NCI-H2196 (cell line): ENCODE results near the gene DENND11.
A peak's percentile ranks its signal among the peaks of the same experiment; 100 is the strongest.

ENCODE experiments used
- DNase-seq: peaks from one replicate; lab custom pipeline; 2025; ENCODE audit not compliant: unreplicated experiment; lab: John Stamatoyannopoulos, UW

Gene DENND11

DNA sequence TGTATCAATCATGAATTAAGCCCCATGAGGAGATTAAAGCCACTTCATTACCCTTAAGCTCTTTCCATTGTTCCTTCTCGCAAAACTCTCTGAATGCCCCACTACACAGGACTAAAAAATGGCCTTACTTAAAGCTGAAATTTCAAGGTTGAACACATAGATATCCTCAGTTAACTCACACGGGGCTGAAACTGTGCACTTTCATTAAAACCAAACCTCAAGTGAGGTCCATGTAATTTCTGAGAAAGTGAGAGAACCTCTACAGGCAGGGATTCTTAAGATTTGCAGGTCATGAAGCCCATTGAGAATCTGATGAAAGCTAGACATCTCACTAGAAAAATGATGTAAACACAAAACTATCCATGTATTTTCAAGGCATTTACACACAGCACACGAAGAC, 15.9 kb downstream of the DENND11 start:
- DNase-seq, result no peak

DNA sequence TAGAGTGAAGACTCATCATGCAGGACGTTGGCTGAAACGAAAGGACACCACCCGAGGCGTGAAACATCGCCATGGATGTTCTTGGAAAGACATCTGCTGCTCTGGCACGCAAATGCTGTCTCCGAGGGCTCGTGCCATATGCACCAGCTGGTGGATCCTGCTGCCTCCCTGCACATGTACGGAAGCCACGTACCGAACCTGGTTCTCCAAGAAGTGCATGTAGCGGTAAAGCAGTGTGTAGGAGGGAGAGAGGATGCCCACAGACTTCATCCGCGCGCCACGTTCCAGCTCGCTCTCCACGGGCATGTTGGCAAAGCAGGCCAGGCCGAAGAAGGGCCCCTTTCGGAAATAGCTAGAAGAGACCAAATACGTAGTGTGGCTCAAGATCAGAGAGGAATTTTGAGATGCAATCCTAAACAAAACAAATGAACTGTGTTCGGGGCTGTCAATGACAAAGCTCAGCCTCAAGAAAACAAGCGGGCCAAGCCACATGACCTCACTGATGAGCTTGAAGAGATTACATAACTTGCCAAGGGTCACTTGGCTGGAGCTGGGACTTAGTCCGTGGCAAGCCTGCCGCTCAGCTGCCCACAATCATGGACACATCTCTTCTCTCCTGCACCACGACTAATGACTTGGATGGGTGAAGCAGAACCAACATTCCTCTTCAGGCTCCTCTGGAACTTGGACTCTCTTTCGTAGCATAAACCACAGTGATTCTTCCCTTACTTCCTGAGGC, 16.5 kb downstream of the DENND11 start:
- DNase-seq, result no peak

DNA sequence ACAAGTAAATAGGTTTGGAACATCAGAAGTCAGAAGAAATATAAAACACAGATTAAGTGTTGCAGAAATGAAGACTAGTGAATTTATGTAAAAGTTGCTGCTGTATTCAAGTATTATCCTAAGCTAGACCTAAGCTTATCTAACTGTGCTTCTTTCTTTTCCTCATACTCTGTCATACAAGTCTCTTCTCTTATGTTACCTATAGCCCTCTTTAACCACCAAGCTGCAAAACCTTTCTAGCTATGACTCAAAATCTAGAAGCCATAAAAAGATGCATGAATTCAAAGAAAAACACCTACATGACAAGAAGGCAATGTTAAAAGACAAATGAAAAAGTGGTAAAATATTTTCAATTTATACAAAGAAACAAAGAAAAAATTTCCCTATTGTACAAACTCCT, 23.0 kb downstream of the DENND11 start:
- DNase-seq, result no peak

DNA sequence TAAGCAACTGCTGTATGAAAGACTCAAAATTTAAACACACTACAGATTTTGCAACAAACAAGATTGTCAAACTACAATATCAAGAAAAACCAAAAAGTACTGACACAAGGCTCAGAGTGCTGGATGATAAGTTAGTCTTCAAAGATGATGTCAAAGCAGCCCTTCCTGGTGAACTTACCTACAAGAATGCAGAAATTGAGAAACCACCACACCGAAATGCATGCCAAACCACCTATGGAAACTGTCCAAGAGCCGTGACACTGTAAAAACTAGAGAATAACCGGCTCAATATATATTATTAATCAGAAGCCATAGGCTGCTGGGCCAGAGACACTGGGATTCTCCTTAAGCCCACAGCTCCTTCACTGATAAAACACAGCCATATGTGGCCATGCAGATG, 25.3 kb downstream of the DENND11 start:
- DNase-seq, result no peak

DNA sequence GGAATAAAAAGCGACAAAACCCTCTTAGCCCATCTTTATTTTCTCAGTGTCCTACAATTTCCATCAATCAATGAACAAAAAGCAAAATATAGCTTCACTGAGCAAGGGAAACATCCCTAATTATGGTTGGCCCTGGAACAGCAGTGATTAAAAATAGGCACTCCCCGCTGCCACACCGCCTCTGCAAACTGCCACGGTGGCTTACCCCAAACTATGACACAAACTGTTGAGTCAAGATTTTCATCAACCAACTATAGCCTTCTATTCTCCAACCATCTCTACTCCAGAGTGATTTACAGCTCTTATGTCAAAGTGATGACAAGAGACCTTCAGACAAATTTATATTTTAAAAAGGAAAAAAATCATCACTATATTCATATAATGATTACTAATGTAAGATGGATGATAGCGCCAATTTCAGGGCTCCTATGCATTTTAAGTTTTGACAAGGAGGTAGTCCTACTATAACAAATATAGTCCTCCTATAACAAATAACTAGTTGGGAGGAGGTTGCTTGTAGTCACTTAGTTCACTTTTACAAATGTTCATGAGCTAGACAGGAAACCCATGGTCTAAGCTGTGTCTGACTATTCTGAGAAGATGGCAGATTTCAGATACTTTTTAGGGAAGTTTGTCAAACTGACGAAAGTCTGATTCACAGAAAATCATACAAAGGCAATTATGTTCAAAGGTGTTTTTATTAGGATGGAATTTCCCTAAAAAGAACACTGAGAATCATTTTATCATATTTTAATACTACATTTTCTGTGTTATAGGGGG, 26.3 kb downstream of the DENND11 start:
- no peak for DNase-seq

DNA sequence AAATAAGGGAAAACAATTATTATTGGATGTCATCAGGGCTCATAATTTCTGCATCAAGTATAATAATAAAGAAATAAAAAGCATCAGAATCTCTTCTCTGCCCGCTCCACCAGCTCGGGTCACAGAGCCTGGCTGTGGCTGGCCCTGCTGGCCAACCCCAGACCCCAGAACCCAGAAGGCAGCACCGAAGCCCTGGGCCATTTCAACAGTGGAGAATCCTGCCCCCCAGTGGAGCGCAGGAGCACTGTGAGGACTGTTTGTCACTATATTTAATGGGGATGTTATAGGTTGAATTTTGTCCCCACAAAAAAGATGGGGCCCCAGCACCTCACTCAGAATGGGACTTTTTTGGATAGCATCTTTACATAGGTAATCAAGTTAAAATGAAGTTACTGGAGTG, 27.3 kb downstream of the DENND11 start:
- no peak for DNase-seq

DNA sequence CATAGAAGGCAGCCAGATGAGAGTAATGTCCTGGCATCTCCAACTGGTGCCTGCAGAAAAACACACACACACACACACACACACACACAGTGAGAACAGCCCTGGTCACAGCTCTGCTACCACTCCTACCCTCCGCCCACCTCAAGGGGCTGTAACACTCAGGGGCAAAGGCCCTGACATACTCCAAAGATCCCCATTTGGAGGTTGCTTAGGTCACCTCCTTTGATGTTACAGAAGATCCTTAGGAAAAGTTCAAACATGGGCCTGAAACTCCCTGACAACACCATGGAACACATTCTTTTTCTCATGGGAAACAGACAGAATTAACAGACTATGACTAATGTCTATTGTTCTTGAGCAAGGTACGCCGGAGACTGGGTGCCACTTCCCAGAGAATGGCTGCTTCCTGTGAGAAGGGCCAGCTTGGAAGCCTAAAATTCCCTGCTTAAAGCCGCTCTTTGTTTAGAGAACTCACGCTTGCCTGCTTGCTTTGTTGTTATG, 27.7 kb downstream of the DENND11 start:
- no peak for DNase-seq

DNA sequence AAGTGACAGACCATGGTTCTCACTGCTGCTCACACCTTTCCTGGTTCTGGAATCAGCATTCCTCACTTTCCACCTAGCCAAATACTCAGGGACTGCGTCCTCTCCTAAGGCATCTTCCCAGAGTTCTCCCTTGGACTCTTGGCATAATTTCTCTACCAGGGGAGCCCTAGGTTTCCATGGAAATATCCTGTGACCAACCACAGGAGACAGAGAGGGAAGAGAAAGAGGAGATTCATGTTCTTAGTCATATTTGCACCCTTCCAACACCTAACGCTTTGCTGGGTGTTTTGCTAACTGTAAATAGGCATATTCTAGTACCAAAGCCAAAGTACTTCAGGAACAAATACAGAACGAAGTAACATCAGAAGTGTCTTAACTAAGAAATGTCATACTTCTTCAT, 28.6 kb downstream of the DENND11 start:
- DNase-seq, result no peak

DNA sequence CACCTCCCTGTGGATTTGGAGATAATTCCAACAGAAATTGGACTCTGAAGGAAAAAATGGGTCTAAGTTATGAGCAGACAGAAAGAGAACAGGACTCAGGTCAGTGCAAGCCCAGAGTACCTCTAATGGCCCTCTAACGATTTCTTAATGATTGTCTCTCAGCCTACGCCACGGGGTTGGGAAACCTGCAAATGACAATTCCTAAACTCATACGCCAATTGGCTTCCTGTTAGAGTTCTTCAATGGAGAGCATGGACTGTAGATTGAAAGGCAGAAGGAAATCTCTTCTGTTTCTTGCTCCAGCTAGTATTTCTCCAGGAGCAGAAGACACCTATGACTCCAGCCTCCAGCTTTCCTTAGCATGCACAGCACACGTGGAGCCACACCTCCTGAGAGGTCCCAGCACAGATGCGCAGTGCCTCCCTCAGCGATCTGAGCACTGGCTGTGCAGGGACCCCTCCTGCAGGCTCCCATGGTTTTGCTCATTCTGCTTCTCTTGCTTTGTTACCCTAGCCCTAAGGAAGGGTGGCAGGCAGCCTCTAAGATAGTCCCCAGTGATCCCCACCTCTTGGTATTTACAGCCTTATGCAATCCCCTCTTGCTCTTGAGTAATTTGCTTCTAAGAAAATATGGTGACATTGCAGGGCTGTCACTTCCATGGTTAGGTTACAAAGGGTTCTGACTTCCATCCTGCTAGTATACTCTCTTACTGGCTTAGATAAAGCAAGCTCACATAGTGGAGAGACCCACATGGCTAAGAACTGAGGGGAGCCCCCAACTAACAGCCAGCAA, 30.1 kb downstream of the DENND11 start:
- no peak for DNase-seq

DNA sequence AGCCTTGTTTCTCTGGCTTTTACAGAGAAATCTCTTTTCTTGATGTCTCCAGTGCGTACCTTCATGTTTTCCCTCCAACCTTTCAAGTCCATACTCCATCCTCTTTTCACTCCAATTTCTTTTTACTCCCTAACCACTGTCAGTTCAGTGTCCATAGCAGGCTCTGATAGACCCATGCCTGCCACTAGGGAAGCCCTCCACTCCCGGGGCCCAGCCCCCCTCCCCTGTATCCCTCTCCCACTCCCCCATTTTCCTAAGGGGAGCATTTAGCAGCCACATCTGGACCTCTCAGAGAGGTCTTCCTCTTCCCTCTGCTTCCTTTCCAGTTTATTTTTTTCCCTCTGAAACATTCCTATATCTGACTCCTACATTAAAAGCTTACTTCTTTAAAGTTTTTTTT, 33.1 kb downstream of the DENND11 start:
- DNase-seq, result no peak

DNA sequence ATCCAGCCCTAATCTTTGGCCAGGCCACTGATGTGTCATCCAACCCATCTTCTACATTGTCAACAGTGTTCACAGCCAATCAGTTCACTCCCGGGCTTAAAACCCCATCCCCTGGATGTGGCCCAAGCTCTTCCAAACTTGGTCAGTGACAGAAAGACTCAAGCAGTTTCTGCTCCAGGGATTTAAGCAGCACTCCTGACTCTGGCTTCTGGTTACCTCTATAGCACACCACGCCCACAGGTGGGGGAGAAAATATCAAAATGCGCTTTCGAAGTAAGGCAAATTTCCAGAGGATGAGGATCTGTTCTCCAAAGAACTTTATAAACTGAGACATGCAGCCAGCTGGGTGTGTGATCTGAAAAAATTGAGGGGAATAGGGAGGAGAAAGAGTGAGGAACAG, 35.9 kb downstream of the DENND11 start:
- DNase-seq, result no peak

DNA sequence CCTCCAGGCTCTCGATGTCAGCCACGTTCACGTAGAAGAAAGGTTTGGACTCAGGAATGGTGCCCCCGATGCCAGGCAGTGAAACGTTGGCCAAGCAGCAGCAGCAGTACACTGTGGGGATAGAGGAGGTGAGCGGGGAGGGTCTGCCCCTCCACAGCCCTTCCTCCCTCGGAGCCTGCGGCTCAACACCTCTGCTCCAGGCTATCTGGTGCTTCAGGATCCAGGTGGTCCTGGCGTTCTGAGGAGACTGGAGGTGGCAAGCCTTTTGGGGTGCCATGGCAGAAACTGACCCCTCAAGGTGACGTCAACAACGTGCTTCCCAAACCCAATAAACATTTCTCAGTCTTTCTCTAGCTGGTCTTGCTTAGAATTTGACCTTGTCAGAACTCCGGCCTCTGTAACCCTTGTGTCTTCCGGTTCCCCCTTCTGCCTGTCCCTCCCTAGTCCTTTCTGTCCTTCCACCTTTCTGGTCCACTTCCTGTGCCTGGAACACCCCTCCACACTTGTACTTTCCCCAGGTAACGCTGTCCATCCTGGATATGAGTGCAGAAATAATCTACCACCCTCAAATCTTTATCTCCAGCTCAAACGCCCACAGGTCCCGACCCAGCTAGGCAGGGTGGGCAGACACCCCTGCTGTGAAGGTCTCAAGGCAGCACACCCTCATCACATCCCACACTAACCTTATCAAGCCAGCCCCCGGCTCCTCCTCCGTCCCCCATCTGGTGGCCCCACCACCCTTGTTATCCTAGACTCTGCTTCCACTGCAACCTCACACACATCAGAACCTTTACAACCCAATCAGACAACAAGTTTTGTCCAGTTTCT, 36.5 kb downstream of the DENND11 start:
- DNase-seq, result no peak

DNA sequence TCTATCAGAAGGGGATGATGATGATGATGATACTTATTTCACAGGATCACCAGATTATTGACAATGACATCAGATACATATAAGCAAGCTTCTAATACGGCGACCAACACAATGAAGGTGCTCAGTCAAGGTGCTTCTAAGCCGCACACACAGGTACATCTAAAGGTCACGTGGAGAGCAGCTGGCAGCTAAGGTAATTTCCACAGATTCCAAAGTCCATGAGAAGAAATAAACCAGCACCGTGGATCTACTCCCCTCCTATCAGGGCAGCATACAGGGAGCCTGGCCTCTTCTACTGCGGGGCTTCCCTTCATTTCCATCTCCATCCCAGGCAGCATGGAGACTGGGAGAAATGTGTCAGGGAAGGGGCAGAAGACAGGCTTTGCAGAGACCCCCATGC, 37.5 kb downstream of the DENND11 start:
- DNase-seq, result no peak

DNA sequence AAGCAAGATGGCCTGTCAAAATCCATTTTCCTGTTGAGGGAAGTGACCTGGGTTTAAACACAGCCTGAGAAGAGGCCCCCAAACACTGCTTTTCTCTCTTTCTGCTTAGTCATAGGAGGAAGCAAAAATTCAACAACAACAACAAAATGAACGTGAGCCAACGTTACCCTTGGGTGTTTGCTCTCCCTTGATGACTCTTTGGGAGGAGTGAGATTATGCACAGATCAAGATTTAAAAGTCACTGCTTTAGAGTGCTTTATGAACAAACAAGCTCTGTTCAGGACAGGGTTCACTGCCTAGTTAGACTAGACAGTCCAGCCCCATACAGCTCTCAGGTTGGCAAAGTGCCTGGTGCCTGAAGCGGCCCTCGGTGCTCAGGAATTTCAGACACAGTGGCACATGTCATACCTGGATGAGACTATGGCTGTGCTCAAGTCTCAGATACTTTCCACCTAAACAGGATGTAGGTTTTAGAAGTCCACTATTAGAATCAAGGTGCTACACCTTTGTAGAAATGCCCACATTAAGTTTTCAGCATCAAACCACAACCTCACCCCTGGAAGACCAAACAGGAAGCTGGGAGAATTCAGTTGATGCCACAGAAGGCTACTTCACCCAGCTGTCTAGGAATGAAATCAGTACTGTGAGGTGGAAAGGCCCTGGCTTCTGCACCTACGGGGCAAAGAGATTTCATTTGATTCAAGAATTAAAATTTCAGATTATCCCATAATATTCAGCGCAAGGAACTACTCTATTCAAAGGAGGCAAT, 38.7 kb downstream of the DENND11 start:
- DNase-seq, result peak; percentile 33

DNA sequence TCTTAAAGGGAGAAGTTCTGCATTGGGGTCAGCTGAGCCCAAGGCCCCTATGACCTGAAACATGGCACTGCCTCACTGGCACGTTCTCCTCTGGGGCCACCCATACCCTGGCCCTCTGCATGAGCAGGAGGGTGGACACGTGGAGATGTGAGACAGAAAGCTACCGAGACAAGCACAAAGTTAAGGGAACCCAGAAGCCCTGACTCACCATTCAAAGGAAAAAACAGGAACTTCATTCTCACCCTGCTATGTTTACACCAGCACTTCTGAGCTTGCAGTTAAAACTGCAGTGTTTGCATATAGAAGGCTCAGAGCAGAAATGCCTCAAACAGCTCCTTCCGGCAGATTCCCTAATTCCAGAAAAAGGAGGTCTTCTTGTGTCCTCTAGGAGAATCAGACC, 41.7 kb downstream of the DENND11 start:
- no peak for DNase-seq

DNA sequence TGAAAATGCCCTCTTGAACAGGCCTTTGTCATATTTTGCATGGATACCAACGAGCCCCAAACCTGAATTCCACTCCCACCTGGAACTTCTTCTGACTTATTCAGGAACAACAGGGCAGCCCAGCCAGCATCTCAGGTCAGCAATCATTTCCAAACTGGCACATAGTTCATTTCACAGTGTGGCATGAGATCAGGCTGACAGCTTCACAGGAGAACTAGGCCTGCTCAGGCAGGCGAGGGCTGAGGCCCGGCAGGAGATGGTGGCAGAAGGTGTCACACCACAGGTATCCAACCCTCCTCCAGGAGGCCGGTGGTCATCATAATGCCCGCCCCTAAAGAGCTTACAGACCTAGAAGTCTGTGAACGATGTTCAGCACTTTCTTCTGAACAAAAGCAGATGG, 42.5 kb downstream of the DENND11 start:
- no peak for DNase-seq

DNA sequence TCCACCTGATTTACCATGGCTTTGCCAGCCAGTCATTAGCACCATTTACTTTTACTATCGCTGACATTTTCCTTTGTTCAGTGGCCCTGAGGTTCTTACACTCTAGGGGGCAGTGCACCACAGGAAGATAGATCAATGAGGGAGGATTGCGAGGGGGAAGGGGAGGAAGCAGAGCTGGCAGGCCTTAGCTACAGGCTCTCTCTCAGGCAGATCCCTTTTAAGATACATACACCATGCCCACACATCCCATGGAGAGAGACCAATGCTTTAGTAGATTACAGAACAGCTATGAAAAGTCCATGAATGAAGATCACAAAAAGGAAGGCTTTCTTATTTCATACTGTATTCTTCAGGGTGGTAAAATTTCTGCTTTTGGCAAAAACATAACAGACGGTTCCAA, 47.4 kb downstream of the DENND11 start:
- peak; percentile 66 for DNase-seq

DNA sequence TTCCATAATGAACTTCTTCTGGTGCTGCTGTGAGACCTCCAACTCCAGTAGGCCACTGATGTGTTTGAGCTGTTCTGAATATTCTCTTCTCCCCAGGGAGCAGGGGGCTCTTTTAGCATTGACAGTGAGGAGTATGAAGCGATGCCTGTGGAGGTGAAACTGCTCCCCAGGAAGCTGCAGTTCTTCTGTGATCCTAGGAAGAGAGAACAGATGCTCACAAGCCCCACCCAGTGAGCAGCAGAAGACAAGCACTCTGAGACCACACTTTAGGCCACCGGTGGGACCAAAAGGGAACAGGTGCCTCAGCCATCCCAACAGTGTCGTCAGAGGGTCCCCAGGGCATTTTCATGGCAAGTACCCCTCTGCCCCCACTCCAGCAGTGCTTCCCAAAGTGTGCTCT, 49.3 kb downstream of the DENND11 start:
- no peak for DNase-seq
